T-helper 2 cell treated with Interferon-gamma antibody and Interleukin-4, amounts not matched to agents 5 μg/mL and 100 μg/mL, for 36 hours (primary cell): ENCODE data around the gene AGPAT2.

ENCODE experiments used
- DNase-seq: peaks from one replicate; pipeline ENCODE4 v3.0.0; 2021; ENCODE audit warnings: low spot score
- H3K27ac Mint-ChIP-seq: one replicate; pipeline ENCODE4 v1.8.0; 2021; ENCODE audit warnings: mild to moderate bottlenecking, mixed read lengths
- H3K27me3 Mint-ChIP-seq: one replicate; pipeline ENCODE4 v1.8.0; 2021; ENCODE audit warnings: low read depth, mixed read lengths
- H3K36me3 Mint-ChIP-seq: one replicate; pipeline ENCODE4 v1.8.0; 2021; ENCODE audit warnings: low read depth, mixed read lengths
- H3K4me1 Mint-ChIP-seq: one replicate; pipeline ENCODE4 v1.8.0; 2021; ENCODE audit warnings: low read depth, mixed read lengths
- H3K4me3 Mint-ChIP-seq: one replicate; pipeline ENCODE4 v1.8.0; 2022; ENCODE audit warnings: mild to moderate bottlenecking, moderate library complexity, mixed read lengths
- H3K9me3 Mint-ChIP-seq: one replicate; pipeline ENCODE4 v1.8.0; 2021; ENCODE audit warnings: mixed read lengths

AGPAT2 gene

DNA sequence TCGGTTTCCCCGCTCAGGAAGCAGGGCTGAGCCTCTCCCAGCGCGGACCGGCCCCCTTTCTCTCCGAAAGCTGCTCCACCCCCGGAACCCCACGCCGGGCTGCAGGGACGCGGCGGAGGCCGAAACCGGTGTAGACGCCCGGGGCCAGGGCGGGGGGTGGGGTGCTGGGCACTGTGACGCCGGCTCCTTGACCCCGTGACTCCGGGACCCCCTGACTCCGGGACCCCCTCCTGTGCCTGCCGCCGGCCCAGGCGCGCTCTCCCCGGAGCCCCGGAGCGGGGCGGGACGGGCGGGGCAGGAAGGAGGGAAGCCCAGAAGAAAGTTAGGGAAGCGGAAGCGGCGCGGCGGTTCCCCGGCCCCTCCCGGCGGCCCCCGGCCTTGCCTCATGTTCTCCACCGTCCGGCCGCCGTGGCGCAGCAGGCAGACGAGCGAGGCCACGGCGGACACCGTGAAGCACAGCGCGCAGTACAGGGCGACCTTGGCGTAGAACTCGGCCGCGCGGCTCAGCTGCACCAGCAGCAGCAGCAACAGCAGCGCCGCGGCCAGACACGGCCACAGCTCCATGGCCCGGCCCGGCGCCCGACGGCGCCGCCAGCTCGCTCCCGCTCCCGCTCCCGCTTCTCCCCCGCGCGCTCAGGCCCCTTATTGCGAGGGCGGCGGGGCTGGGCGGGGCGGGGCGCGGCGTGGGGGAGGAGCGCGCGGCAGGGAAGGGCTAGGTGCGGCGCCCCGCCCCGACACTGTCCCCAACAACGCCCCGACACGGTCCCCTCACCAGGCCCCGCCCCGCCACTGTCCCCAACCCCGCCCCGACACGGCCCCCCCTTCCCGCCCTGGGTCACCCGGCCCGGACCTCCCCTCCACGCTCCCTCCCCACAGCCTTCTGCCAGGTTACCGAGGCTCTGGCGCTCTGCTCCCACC lies at the start of gene AGPAT2:
TSS of gene AGPAT2 (minus strand) at position 664 of the 918 bp plus-strand sequence. CDS start at position 564, 100 bp downstream.
- no peaks in the 10 kb centered on the region for H3K9me3 Mint-ChIP-seq
- DNase-seq, result peak; percentile 64
- H3K4me1 Mint-ChIP-seq, result peaks cover 6% of the 10 kb centered on the region
- peak within 1 kb of the TSS; percentile 85 for H3K4me3 Mint-ChIP-seq
- H3K36me3 Mint-ChIP-seq, result no peaks in the 10 kb centered on the region
- H3K27ac Mint-ChIP-seq, result peak within 1 kb of the TSS; percentile 62
- no peaks in the 10 kb centered on the region for H3K27me3 Mint-ChIP-seq

DNA sequence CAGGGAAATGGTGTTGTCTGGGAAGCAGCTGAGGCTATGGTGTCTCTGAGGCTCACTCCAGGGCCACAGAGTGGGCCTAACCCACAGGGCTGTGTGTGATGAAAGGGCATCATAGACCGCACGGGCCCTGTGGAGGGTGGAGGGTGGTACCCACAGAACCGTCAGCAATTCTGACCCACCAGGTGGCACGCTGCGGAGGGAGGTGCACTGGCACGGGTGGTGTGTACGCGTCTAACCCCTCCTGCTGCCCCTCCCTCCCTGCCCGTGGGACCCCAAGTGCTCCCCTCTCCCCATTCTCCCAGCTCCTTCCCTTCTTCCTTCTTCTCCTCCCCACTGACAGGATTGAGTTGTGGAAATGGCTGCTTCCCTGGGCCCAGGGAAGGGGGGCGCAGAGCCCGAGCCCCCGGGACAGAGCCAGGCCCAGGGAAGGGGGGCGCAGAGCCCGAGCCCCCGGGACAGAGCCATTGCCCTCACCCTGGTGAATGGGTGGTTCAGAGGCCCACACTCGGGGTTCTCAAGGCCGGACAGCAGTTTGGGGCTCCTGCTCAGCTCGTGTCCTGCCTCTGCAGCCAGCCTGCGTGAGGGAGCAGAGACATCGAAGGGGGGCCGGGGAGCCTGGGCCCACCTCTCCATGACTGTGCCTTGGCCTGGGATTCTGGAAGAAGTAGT lies 48.7 kb upstream of the AGPAT2 start:
- no peak overlapping the region for H3K4me3 Mint-ChIP-seq
- no peaks in the 10 kb centered on the region for H3K27me3 Mint-ChIP-seq
- DNase-seq, result no peak
- no peak overlapping the region for H3K27ac Mint-ChIP-seq
- H3K36me3 Mint-ChIP-seq, result no peaks in the 10 kb centered on the region
- H3K4me1 Mint-ChIP-seq, result peaks cover 4% of the 10 kb centered on the region
- H3K9me3 Mint-ChIP-seq, result no peaks in the 10 kb centered on the region

DNA sequence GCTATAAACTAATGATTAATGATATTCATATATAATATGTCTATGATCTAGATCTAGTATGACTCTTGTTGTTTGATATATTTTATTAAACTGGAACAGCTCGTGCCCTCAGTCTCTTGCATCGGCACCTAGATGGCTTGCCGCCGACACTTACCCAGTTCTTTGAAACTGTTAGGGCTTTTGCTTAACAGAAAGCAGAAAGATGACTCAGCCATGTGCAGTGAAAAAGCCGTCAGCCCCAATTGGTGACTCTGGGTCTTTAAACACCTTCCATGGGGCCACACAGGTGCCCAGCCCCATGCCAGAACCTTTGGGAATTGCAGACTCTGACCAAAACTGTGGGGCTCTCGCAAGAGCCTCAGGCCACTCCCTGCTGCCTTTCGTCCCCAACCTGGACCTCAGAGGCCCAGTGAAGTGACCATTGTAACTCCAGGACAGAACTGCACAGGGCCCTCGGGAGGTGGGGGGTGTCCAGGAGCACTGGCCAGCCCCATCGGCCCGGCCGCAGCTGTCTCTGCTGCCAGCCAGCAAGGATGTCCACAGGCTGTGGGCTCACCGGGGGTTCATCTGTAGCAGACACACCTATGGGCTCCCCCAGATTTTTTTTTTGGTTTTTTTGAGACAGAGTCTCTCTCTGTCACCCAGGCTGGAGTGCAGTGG lies 47.7 kb upstream of the AGPAT2 start:
- DNase-seq, result no peak
- Mint-ChIP-seq H3K27ac (no peak overlapping the region), H3K27me3 (no peaks in the 10 kb centered on the region), H3K36me3 (no peaks in the 10 kb centered on the region), H3K4me3 (no peak overlapping the region), H3K9me3 (no peaks in the 10 kb centered on the region), H3K4me1 (peaks cover 7% of the 10 kb centered on the region)

DNA sequence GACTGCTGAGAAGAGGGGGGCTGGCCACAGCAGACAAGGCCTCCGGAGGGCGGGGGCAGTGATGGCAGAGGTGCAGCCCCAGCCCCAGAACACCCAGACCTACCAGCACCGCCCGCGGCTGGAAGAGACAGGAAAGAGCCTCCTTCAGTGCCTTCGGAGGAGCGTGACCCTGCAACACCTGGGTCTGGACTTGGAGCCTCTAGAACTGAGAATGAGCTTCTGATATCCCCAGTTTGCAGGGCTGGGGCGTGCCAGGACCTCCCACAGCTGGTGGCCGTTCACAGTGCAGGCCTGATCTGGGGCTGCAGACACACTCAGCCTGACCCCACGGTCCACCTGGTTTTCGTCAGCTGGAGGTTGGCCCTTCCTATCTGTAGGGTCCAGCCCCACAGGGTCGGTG lies 46.4 kb upstream of the AGPAT2 start:
- Mint-ChIP-seq H3K27me3 (no peaks in the 10 kb centered on the region), H3K36me3 (no peaks in the 10 kb centered on the region), H3K4me3 (no peak overlapping the region), H3K4me1 (peaks cover 8% of the 10 kb centered on the region), H3K9me3 (no peaks in the 10 kb centered on the region), H3K27ac (no peak overlapping the region)
- no peak for DNase-seq

DNA sequence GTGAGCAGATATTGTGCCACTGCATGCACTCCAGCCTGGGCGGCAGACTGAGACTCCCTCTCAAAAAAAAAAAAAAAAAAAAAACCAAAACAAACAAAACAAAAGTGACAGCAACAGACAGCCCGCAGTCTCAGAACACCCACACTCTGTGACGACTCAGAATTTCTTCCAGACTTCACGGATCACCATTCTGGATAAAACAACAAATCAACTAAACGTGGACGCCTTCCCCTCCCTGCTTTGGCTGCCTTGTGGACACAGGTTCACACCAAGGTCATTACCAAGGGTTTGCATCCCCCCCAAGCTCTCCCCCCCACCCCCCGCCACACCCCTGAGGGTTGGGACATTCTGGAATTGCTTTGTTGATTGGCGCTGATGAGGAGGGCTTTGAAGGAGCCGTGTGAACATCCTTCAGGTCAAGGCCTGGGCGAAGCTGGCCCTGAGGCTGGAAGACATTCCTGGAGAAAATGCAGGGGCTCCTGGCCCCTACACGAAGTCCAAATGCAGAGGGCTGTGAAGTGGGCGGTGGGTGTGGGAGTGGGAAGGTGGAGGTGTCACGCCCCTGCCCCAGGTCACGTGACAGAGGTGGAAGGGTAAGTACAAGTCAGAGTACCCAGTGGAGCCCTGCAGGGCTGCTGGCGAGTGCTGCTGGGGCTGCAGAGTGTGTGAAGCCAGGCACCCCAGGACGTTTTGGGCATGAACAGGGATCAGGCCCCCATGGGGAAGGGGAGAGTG lies 45.4 kb upstream of the AGPAT2 start:
- peaks cover 8% of the 10 kb centered on the region for H3K4me1 Mint-ChIP-seq
- H3K4me3 Mint-ChIP-seq, result no peak overlapping the region
- H3K27ac Mint-ChIP-seq, result peak overlapping the region; percentile 41
- no peaks in the 10 kb centered on the region for H3K9me3 Mint-ChIP-seq
- peaks cover under 1% of the 10 kb centered on the region for H3K36me3 Mint-ChIP-seq
- no peaks in the 10 kb centered on the region for H3K27me3 Mint-ChIP-seq
- DNase-seq, result no peak

DNA sequence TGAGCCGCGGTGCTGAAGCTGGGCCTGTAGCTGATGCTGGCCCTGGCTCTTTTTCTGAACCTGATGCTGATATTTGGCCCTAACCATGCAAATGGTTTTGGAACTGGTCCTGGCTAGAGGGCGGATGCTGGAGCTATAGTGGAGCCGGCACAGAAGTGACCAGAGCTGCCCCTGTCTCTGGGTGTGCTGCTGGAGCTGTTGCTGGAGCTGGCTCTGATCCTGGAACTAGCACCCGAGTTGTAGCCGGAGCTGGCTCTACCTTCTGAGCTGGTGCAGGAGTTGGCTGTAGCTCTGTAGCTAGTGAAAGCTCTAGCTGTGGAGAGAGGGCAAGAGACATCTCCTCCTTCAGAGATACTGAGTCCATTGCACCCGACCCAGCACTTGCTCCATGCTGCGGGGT lies 42.7 kb upstream of the AGPAT2 start:
- Mint-ChIP-seq H3K4me3 (peak overlapping the region; percentile 37), H3K9me3 (no peaks in the 10 kb centered on the region), H3K27ac (no peak overlapping the region)

DNA sequence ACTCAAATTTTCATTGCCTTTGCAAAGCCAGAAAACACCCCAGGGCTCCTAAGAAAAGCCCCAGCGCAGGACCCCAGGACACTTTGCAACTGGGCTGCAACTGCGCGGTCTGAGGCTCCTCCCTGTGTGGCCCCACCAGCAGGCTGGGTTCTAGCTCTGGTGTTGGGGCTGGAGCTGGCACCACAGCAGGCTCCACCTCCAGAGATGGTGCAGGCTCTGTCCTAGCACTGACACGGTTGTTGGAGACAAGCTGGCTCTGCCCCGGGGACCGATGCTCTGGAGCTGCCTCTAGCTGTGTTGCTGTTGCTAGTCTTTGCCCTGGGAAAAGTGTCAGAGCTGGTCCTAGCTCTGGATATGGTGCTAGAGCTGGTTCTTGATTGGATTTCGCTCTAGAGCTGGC lies 41.9 kb upstream of the AGPAT2 start:
- peak overlapping the region; percentile 26 for H3K27ac Mint-ChIP-seq
- no peaks in the 10 kb centered on the region for H3K9me3 Mint-ChIP-seq

More for the DNA sequence above, 42.7 kb upstream of the AGPAT2 start:
- Mint-ChIP-seq H3K4me1 (peaks cover 16% of the 10 kb centered on the region), H3K36me3 (peaks cover 20% of the 10 kb centered on the region), H3K27me3 (no peaks in the 10 kb centered on the region)
- DNase-seq, result no peak

DNA sequence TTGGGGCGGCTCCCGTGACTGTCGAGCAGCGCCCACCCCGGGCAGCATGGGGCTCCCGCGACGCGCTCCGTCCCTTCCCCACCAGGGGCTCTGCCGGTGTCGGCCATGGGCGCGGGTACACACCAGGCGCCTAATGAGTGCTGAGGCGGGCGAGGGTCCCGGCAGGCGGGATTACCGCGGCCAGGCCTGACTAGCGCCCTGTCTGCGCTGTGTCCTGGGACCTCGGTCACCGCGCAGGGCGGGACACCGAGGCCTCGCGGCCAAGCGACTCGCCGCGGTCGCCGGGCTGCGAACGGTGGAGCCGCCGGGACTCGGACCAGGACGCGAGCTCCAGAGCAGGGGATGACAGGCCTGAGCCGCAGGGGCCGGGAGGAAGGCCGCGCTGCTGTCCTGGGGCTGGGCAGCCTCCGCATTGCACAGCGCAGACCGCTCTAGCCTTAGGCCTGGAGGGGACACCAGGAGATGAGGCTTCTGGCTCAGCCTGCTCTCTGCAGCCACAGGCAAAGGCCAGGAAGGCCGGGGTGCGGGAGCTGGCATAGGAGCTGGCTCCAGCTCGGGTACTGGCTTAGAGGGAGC lies 41.4 kb upstream of the AGPAT2 start:
- H3K27ac Mint-ChIP-seq, result no peak overlapping the region
- no peaks in the 10 kb centered on the region for H3K27me3 Mint-ChIP-seq
- H3K9me3 Mint-ChIP-seq, result no peaks in the 10 kb centered on the region
- no peak for DNase-seq
- H3K4me1 Mint-ChIP-seq, result peaks cover 16% of the 10 kb centered on the region
- H3K4me3 Mint-ChIP-seq, result peak overlapping the region; percentile 37
- peaks cover 33% of the 10 kb centered on the region for H3K36me3 Mint-ChIP-seq

More for the DNA sequence above, 41.9 kb upstream of the AGPAT2 start:
- no peaks in the 10 kb centered on the region for H3K27me3 Mint-ChIP-seq
- H3K36me3 Mint-ChIP-seq, result peaks cover 28% of the 10 kb centered on the region
- H3K4me3 Mint-ChIP-seq, result peak overlapping the region; percentile 37
- H3K4me1 Mint-ChIP-seq, result peaks cover 16% of the 10 kb centered on the region
- DNase-seq, result no peak

DNA sequence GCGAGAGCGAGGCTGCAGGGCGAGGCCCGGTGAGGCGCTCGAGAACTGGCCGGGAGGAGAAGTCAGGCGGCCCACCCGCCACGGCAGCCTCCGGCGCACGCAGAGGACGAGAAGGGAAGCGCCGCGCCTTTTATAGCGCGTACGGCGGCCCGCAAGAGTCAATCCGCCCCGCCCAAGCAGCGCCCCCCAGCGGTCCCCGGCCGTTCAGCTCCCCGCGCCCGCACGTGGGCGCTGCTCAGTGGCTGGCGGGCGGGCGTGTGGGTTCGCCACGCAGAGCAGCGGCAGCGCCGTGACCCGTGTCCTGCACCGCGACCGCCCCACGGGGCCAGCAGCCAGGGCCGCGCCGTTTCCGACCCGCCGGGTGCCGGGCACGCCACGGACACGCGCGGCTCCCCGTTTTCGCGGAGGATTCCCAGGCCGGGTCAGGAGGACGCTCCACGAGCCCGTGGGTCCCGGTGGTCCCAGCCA lies 40.9 kb upstream of the AGPAT2 start:
- Mint-ChIP-seq H3K4me1 (peaks cover 16% of the 10 kb centered on the region), H3K4me3 (peak overlapping the region; percentile 97), H3K9me3 (no peaks in the 10 kb centered on the region), H3K36me3 (peaks cover 36% of the 10 kb centered on the region), H3K27me3 (no peaks in the 10 kb centered on the region), H3K27ac (no peak overlapping the region)
- peak; percentile 88 for DNase-seq

DNA sequence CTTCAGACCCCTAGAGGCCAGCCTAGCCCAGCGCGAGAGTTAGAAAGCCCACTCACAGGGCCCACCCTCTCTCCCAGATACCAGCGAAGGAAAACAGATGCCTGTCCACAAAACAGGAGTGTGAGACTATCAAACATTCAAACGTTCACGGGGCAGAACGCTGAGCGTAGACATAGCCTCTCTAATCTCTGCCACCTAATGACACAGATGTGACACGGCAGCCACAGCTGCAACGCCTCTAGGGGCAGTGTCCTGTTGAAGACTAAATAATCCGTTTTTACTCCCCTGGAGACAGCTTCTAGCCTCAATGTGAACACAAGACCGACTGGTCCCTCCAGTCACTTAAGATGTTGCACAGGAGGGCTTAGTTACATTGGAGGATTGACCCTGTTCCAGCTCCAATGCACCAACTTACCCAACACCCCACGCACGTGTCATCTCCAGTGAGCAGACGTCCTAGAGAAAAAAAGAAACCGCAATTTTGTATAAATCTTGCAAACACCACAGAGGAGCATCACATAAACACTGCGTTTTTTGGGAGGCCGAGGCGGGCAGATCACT lies 39.5 kb upstream of the AGPAT2 start:
- Mint-ChIP-seq H3K4me1 (peaks cover 14% of the 10 kb centered on the region), H3K27ac (peak overlapping the region; percentile 94), H3K4me3 (peak overlapping the region; percentile 97), H3K27me3 (no peaks in the 10 kb centered on the region), H3K36me3 (peaks cover 36% of the 10 kb centered on the region), H3K9me3 (no peaks in the 10 kb centered on the region)
- no peak for DNase-seq

DNA sequence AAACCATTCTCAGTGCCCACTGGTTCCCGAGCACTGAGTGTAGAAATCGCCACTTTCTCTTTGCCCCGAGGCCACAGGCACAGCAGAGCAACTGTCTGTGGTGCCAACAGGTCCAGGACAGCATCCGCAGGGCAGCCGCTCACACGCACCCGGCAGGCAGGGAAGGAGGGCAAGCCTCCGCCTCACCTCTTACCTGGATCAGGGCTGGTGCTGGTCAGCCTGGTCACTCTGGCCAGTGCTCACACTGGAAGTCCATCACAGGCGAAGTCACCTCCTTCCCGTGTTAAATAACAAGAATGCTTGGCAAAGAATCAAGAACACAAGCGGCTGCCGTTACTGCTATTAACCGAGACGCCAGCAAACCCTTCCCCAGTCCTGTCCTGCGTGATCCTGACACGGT lies 38.9 kb upstream of the AGPAT2 start:
- Mint-ChIP-seq H3K4me1 (peaks cover 14% of the 10 kb centered on the region), H3K9me3 (no peaks in the 10 kb centered on the region), H3K27ac (peak overlapping the region; percentile 94), H3K27me3 (no peaks in the 10 kb centered on the region), H3K4me3 (peak overlapping the region; percentile 97), H3K36me3 (peaks cover 38% of the 10 kb centered on the region)
- no peak for DNase-seq

DNA sequence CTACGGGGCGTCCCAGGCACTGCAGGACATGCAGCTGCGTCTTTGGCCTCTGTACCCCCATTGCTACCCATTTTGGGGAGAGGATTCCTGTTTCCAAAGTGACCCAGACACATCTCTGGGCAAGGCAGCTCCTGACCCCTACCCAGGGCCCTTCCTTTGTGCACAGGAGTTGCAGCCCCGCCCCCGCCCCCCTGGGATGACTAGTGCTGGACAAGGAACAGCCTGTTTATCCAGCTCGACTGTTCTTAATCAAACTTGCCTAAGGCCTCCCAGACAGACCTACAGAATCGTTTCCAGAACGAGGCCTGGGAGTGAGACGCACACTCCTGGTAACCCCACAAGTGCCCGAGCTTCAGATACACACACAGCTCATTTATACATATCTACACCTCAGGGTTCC lies 38.4 kb upstream of the AGPAT2 start:
- Mint-ChIP-seq H3K27me3 (no peaks in the 10 kb centered on the region), H3K27ac (no peak overlapping the region), H3K9me3 (no peaks in the 10 kb centered on the region), H3K4me3 (peak overlapping the region; percentile 97), H3K36me3 (peaks cover 39% of the 10 kb centered on the region), H3K4me1 (peaks cover 14% of the 10 kb centered on the region)
- DNase-seq, result no peak

DNA sequence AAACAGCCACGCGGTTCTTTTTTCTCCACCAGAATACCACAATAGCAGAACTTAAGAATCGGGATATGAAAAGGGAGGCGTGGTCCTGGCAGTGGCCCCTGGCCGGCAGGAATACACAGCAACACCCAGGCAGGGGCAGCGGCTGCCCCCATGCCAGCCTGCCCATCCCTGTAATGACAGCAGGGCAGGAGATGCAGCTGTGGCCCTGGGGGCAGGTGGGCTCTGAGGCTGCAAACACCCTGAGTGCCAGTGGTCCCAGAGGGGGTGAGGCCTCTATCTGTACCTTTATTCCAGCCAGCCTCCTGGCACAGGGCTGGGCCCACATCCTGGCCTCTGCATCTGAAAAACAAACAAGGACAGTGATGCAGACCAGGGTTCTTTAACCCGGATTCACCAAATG lies 37.5 kb upstream of the AGPAT2 start:
- Mint-ChIP-seq H3K27me3 (no peaks in the 10 kb centered on the region), H3K27ac (no peak overlapping the region), H3K9me3 (no peaks in the 10 kb centered on the region), H3K4me1 (peaks cover 10% of the 10 kb centered on the region), H3K36me3 (peaks cover 39% of the 10 kb centered on the region), H3K4me3 (no peak overlapping the region)
- DNase-seq, result no peak
